Activated CD4-positive, CD25-positive, alpha-beta regulatory T cell treated with anti-CD3 and anti-CD28 coated beads, Interleukin-2, amount 50 U/mL, for 16 hours (primary cell): ENCODE data around the gene DNAJB5.
"Not testable (repeated sequence)": the region's sequence is repeated elsewhere in the genome, so short reads cannot be mapped to it uniquely, and the experiment has no call there.

Source experiments
- DNase-seq: peaks from one replicate; pipeline ENCODE4 v3.0.0-alpha.2; 2020; ENCODE audit warnings: low read depth, low spot score

Gene DNAJB5

DNA sequence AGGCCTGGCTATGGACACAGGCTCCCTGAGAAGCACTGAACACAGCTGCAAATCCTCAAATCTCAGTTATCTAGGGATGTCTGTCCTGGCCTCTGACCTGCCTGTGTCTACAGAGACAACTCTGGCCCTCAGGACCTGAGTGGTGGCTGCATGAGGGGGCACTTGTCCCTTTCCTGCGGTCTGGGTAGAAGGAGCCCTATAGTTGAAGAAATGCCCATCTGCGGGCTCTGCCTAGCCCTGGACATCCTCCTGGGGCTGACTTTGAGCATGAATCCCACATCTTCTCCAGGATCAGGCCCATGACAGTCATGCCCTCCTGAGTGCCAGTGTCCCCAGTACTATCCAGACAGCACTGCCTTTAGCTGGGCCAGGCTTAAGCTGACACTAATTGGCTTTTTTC is 10.0 kb downstream of the DNAJB5 start:
- no peak for DNase-seq

DNA sequence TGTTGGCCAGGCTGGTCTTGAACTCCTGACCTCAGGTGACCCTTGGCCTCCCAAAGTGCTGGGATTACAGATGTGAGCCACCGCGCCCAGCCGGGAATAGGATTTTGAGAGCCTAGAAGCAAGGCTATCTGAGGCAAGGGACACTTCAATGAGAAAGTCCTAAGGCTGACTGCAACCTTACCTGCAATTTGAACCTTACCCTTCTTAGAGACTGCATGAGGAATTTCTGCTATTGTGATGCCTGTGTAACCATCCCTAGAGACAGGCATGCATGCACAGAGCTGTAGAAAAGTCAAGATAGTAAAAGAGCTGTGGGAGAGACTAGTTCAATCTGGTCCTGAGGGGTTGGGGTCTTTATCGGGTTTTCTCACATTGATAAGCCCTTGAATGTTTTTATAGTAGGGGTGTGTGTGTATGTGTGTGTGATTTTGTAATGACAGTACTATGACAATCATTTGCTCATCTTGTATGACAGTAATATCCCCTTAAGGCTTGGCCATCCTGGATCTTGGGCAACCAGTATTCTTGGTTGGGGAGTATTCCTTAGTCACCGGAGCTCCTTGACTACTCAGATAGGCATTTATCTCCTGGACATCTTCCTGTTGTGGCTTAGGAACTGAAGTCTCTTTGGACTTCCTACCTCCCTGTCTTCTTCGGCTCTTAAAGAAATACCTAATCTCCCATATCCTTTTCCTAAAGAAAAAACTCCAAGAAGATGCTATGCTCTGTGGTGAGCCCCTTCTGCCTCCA is 11.2 kb downstream of the DNAJB5 start:
- DNase-seq, result no peak

DNA sequence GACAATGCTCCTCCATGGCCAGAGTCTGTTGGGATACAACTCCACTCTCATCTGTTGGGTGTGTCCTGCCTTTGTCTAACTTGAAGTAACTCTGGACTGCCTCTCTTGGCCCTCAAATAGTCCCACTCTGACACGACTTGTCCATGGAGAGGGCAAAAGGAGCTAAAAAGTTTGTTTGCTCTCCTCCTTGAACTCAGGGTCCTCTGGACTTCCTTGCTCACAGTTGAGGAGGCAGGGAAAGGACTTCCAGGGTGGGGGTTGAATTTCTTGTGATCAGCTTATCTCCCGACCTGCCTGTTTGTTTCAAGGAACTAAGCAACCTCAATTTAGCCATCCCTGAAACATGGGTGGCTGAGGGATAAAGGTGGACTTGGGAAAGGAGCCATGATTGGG is 11.7 kb downstream of the DNAJB5 start:
- DNase-seq, result no peak

DNA sequence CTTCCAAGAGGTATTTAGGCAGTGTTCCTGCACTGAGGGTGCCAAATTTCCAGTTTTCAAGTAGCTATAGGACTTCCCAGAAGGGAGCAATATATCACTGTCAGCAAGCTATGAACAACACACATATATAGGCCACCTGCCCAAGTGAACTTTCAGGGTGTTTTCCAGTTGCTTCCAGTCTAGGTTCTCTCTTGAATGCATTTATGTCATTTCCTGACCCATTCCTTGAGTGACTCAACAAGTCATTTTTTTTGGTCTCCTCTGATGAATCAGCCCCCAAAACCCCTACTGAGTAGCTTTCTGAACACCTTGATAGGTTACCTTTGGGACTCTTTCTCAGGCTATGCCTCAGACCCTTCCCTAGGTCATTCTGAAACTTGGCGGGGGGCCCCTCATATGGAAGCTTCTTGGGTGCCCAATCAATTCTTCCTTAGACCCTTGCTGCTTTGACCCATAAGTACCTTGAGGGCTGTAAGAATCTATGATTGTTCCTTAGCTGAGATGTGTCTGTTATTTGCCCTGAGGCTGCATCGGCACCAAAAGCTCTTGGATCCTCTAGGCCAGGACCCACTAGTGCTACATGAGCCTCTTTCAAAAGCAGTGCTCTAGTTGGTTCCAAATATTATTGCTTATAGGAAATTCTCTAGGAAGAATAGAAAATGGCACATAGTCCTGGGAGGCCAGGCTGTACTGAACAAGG is 12.4 kb downstream of the DNAJB5 start:
- DNase-seq, result no peak

DNA sequence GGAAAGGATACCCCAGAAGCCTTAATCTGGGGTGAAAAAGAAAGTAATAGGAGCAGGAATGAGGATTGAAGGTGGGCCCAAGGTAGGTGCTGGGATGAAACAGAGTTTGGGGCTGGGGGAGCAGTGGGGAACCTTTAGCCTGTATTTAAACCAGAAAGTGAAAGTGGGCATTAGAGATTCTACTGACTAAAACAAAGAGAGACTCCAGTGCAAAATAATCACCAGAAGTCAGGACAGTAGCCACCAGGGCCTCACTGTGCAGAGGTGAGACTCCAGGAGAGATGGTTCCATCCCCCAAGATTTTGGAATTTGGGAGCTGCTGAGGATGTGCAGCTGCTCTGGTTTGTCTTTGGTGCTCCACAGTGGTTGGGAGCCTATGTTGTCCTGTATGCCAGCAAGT is 13.1 kb downstream of the DNAJB5 start:
- no peak for DNase-seq

DNA sequence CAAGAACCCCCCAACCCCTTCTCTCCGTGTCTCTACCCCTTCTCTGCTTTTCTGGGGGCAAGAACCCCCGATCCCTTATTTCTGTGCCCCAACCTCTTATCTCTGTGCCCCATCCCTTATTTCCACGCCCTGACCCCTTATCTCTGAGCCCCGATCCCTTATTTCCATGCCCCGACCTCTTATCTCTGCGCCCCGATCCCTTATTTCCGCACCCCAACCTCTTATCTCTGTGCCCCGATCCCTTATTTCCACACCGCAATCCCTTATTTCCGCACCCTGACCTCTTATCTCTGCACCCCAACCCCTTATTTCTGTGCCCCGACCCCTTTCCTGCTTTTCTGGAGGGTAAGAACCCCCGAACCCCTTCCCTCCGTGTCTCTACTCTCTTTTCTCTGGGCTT is 14.8 kb downstream of the DNAJB5 start:
- DNase-seq, result not testable (repeated sequence)

DNA sequence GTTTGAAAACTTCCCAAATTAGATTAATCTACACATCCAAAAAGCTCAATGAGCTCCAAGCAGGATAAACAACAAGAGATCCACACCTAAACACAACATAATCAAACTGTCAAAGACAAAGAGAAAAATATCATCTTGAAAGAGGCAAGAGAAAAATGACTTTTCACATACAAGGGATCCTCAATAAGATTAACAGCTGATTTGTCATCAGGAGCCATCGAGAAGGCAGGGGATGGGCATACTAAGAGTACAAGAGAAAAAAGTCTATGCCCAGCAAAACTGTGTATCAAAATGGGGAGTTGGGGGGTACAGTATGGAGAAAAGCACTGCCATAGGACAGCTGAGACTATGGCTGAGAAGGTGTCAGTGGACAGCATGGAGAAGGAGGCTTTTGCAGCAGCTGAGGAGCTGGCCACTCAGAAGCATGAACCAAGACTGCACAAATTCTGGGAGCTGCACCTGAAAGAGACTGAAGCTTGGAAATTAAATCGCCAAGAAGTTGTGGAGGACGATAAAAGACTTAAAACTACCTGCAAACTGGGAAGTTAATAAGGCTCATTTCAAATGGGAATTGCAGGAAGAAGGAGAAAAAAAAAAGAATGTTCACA is 20.9 kb downstream of the DNAJB5 start:
- no peak for DNase-seq

DNA sequence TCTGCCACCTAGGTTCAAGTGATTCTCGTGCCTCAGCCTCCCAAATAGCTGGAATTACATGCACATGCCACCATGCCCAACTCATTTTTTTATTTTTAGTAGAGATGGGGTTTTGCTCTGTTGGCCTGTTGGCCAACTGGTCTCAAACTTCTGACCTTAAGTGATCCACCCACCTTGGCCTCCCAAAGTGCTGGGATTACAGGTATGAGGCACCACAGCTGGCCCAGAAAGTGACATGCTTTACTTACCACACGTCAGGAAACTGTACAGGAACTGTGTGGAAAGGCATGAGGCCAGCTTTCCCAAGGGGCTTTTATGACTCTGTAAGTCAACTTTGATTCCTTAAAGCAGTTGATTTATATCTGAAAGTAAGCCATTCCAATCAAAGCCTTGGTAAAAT is 25.0 kb downstream of the DNAJB5 start:
- no peak for DNase-seq

DNA sequence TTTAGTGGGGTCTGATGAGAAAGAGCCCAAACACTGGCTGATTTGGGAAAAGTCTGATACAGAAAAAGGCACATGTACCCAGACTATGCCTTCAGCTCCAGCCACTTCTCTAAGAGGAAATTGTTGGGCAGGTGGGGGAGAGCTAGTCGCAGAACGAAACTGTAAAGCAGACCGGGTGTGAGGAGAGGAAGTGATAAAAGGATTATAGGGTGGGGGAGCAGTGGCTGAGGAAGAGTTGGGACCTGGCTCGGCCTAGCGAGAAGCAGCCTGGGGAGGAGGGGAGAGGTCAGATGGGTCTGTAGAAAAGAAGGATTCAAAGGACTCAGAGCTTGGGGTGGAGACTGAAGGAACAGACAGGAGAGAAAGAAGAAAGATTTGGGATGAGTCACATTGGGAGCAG is 33.9 kb downstream of the DNAJB5 start:
- DNase-seq, result not testable (repeated sequence)

DNA sequence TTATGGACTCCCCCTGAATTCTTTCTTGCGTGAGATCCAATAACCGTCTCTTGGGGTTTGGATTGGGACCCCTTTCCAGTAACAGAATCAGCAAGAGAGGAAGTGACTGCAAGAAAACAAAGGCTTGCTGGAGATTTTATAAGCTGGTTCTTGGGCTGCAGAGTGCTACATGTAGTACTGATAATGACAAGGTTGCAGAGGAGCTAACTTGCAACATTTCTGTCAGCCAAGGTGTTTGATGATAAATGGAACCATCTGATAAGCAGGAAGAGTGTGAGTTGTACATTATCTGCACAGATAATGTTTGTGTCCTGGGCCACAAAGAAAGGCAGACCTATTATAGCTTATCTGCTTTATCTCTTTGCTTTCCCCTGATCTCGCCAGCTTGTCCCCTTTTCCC is 37.1 kb downstream of the DNAJB5 start:
- no peak for DNase-seq

DNA sequence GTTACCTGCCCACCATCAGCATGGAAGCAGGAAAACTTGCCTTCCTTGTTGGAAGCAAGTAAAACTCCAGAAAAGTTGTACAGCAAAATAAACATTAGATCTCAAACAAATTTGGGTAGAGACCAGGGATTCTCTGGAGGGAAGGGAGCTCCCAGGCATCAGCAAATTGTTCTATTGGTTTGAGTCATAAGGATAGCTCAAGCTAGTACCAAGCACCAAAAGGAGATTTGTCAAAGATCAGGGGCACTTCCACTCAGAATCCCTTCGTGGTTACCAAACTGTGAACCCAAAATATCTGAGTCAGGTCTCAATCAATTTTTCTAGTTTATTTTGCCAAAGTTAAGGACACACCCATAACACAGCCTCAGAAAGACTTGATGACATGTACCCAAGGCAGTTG is 37.8 kb downstream of the DNAJB5 start:
- DNase-seq, result no peak

DNA sequence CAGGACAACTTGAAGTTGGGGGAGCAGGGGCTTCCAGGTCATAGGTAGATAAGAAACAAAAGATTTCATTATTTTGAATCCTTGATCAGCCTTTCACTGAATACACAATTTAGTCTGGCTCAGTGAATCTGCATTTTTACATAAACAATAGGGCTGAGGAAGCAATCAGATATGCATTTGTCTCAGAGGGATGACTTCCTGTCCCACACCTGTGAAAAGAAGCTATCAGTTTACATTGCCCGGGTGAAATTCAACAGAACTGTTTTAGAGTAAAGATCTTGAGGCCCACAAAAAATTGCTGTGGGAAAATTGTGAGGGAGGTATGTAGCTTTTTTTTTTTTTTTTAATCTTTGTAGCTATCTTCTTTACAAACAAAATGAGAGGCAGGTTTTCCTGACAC is 38.3 kb downstream of the DNAJB5 start:
- DNase-seq, result no peak

DNA sequence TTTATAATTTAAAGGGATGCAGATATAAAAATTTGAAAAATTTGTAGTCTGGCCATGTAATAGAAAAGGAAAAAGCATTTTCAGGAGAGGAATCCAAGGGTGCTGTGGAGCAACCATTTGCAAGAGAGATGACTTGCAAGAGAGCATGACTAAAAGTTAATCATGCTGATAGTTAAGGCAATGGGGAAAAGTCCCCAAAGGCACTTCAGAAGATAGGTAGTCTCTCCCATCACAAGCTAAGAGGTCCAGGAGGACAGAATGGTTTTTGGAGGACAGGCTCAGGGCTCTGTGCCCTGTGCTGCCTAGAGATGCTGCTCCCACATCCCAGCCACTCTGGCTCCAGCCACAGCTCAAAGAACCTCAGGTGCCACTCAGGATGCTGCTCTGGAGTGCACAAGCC is 38.8 kb downstream of the DNAJB5 start:
- no peak for DNase-seq

DNA sequence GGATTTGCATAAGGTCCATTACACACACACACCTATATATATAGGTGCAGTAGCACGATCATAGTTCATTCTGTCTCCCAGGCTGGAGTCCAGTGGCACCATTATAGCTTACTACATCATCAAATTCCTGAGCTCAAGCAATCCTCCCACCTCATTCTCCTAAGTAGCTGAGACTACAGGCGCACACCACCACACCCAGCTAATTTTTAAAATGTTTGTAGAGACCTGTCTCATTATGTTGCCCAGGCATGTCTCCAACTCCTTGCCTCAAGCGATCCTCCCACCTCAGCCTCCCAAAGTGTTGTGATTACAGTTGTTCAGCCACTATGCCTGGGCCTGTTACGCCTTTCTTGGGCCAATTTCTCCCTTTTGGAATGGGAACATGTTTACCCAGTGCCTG is 39.7 kb downstream of the DNAJB5 start:
- no peak for DNase-seq

DNA sequence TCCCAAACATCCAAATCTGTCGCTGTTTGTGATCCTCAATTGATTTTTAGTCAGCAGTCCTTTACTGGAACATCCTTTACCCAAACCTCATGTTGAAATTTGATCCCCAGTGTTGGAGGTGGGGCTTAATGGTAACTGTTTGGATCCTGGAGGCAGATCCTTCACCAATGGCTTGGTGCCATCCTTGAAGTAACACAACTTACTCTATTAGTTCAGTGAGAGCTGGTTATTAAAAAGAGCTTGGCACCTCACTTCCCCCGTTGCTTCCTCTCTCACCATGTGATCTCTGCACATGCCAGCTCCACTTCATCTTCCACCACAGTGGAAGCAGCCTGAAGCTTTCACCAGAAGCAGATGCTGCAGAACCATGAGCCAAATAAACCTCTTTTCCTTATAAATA is 40.3 kb downstream of the DNAJB5 start:
- no peak for DNase-seq

DNA sequence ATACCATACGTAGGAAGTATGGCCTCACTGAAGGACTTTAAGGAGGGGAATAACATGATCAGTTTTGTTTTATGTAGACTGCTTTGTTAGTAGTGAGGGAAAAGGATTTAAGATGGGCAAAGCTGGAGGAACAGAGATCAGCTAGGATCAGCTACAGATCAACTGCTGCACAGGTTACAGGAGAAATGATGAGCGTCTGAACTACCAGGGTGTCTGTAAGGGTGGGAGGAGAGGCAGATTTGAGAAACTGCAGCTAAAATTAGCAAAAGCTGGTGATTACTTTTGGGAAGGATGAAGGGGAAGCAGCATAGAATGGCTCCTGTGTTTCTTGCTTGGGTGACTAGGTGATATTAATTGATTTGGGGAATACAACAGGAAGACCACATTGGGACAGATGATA is 43.6 kb downstream of the DNAJB5 start:
- DNase-seq, result no peak

DNA sequence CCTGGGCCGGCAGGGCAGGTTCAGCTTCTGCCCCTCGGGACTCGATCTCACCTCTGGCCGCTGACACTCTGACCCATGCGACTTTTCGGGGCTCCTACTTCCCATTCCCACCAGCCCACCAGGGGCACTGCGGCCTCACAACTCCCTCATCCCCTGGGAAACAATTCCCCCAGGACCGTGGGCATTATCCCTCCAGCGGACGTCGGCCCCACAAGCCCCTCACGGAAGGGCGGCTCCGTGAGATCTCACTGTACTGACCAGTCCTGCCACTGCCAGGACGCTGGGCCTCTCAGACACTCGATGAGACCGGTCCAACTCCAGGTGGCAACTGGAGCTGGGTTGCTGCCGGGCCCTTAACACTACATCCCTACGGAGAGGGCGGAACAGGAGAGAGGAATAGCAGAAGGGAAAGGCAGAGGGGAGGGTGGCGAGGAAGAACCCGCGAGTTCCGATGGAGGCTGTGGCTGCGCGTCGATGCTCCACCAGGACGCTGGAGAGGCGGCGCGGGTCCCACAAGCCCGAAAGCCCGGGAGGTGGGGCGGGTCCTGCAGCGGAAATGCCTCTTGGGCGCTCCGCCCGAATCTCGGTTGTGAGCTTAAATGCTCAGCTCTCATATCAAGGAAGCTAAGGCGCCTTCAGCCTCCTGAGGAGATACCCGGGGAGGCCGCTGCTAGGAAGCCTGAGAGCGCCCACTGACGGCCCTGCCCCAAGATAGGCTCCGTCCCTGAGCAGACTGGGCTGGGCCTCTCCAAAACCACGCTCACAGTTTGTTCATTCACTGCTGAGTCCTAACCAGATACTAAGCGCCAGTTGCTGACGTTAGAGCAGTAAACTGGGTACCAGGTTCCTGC is 46.5 kb downstream of the DNAJB5 start:
- no peak for DNase-seq

DNA sequence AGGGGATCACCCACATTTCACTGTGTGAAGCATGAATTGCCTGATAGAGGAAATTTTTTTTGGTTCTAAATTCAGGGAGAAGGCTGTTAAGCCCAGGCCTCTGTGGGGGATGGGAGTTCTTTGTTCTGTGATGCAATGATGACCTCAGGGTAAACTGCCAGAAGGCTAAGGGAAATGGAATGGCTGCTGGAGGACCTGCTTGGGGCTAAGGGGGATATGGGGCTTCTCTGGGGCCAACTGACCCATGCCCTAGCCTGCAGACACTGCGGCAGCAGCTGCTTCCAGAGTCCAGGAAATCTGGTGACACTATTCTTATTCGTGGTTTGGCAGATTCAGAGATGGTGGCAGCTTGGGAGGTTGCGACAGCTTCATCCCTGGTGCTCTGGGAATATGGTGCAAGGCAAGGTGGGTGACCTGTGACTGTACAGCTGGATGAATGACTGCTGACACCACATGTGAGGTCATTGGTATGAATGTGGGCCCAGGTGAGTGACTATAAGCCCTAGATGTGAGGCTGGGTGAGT is 52.6 kb downstream of the DNAJB5 start:
- DNase-seq, result no peak

DNA sequence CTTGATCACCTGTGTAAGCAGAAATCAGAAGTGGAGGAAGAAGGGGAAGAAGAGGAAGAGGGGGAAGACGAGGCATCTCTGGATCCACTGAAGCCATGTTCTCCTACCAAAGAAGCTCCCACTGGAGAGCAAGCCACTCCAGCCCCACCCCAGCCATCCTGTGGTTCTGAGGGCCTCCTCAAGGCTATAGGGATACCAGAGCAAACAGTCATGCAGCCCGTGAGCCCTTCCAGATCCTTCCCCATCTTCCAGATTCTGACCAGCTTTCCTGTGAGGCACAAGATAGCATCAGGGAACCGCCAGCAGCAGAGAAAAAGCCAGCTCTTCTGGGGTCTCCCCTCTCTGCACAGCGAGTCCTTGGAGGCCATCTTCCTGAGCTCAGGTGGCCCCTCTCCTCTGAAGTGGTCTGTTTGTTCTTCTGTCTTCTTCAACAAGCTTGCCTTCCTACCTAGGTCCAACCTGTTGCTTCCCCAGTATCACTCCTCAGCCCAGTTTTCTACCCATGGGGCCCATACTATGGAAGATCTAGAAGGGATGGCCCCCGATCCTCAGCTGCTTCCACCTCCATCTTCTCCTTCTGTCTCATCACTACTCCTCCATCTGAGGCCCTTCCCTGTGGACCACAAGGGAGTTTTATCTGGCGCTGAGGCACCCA is 53.5 kb downstream of the DNAJB5 start:
- no peak for DNase-seq

DNA sequence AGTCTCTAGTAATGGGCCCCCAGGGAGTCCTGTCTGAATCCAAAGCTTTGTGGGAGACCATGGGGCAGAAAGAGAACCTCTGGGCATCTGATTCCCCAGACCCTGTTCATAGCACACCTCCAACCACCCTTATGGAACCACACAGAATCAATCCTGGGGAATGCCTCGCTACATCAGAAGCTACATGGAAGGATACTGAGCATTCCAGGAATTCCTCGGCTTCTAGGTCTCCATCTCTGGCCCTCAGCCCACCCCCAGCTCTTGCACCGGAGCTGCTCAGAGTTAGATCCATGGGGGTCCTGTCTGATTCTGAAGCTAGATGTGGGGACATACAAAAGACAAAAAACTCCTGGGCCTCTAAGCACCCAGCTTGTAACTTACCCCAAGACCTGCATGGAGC is 54.5 kb downstream of the DNAJB5 start:
- DNase-seq, result no peak
